SK-N-SH (cell line): Measurements from ENCODE around the gene MPZL1. TPM values are rescaled to one million over a fixed set of nuclear protein-coding genes. Genes with fewer than 3 reads are reported as not detected.

Experiments
- CTCF ChIA-PET: fragments of 300-600, 350-600 bp; formaldehyde crosslinking; extraction: SDS; loops from one replicate; lab custom pipeline; 2021; lab: Yijun Ruan, JAX
- POLR2A ChIA-PET: fragments of 350-600 bp; sonication (Branson Sonifier 250); formaldehyde crosslinking; extraction: SDS; loops from one replicate; lab custom pipeline; 2020; ENCODE audit warnings: antibody characterized with exemption, inconsistent platforms; lab: Yijun Ruan, JAX
- DNase-seq: peaks from one replicate; pipeline ENCODE4 v3.0.0; 2012
- H2AFZ ChIP-seq: fragments of 200-600 bp; sonication (generic); 2 replicates; pipeline ENCODE4 v1.8.1; 2016; ENCODE audit warnings: antibody characterized with exemption, mild to moderate bottlenecking, low read depth
- H3F3A ChIP-seq: fragments of 200-600 bp; sonication (generic); replicated peaks from 2 replicates; pipeline ENCODE3; 2016; ENCODE audit warnings: antibody characterized with exemption, mild to moderate bottlenecking; ENCODE audit not compliant: insufficient read depth
- H3K27ac ChIP-seq, 2 experiments: fragments of 200-500 bp in 1 of 2; fragments of 200-600 bp in 1 of 2; sonication (Bioruptor generic) in 1 of 2; sonication (generic), shearing (Covaris generic) in 1 of 2; 2 replicates each; pipeline versions ENCODE4 v1.5.1 to v1.6.1; 2014 to 2016; ENCODE audit warnings: low read depth in 2 of 2, inconsistent platforms in 1 of 2, low read length in 1 of 2, mild to moderate bottlenecking in 1 of 2, mixed read lengths in 1 of 2
- H3K27me3 ChIP-seq: fragments of 200-600 bp; sonication (generic), shearing (Covaris generic); 2 replicates; pipeline ENCODE4 v1.6.1; 2016; ENCODE audit warnings: mixed run types; ENCODE audit not compliant: insufficient read depth
- H3K36me3 ChIP-seq, 2 experiments: fragments of 200-500 bp in 1 of 2; fragments of 200-600 bp in 1 of 2; sonication (Bioruptor generic) in 1 of 2; sonication (generic) in 1 of 2; replicated peaks in 1 of 2; 2 replicates each; pipeline versions ENCODE3 to v1.5.1; 2014 to 2016; ENCODE audit warnings: low read length in 1 of 2, mild to moderate bottlenecking in 1 of 2; ENCODE audit not compliant: insufficient read depth in 2 of 2, control insufficient read depth in 1 of 2
- H3K4me1 ChIP-seq, 2 experiments: fragments of 200-500 bp in 1 of 2; fragments of 200-600 bp in 1 of 2; sonication (Bioruptor generic) in 1 of 2; sonication (generic), shearing (Covaris generic) in 1 of 2; 2 replicates each; pipeline versions ENCODE4 v1.5.1 to v1.6.1; 2014 to 2016; ENCODE audit warnings: low read depth in 1 of 2, low read length in 1 of 2, mixed run types in 1 of 2; ENCODE audit not compliant: insufficient read depth in 2 of 2, control insufficient read depth in 1 of 2
- H3K4me2 ChIP-seq: fragments of 200-600 bp; sonication (generic), shearing (Covaris generic); 2 replicates; pipeline ENCODE4 v1.6.1; 2017; ENCODE audit warnings: mixed run types
- H3K4me3 ChIP-seq, 2 experiments: fragments of 200-500 bp in 1 of 2; fragments of 200-600 bp in 1 of 2; sonication (Bioruptor generic) in 1 of 2; sonication (generic), shearing (Covaris generic) in 1 of 2; 2 replicates each; pipeline versions ENCODE4 v1.5.1 to v1.8.1; 2014 to 2016; ENCODE audit warnings: low read depth in 2 of 2, inconsistent platforms in 1 of 2, low read length in 1 of 2, mild to moderate bottlenecking in 1 of 2, mixed read lengths in 1 of 2, moderate library complexity in 1 of 2
- H3K79me2 ChIP-seq: fragments of 200-600 bp; sonication (generic); 2 replicates; pipeline ENCODE4 v1.8.1; 2017; ENCODE audit warnings: mild to moderate bottlenecking; ENCODE audit not compliant: insufficient read depth
- H3K9ac ChIP-seq: fragments of 200-600 bp; sonication (generic); 2 replicates; pipeline ENCODE4 v1.6.1; 2017; ENCODE audit warnings: mixed run types
- H3K9me2 ChIP-seq: fragments of 200-600 bp; sonication (generic); 2 replicates; pipeline ENCODE4 v1.6.1; 2017; ENCODE audit warnings: mixed run types
- H3K9me3 ChIP-seq: fragments of 200-600 bp; sonication (generic); 2 replicates; pipeline ENCODE4 v1.6.1; 2017; ENCODE audit warnings: mixed run types, mild to moderate bottlenecking, moderate library complexity
- H4K20me1 ChIP-seq: fragments of 200-600 bp; sonication (generic); 2 replicates; pipeline ENCODE4 v1.6.1; 2017; ENCODE audit warnings: mild to moderate bottlenecking, mixed run types; ENCODE audit not compliant: insufficient read depth
- EP300 ChIP-seq, 2 experiments: IDR thresholded peaks; 2 replicates each; pipeline versions ENCODE4 v1.4.0 to v1.6.1; 2012; ENCODE audit warnings: borderline replicate concordance in 1 of 2, low read depth in 1 of 2, low read length in 1 of 2
- FOSL2 ChIP-seq: IDR thresholded peaks from 2 replicates; pipeline ENCODE4 v1.4.0; 2012; ENCODE audit warnings: low read depth, mild to moderate bottlenecking, moderate library complexity, borderline replicate concordance
- FOXJ3 ChIP-seq: sonication (generic); formaldehyde crosslinking; IDR thresholded peaks from 2 replicates; pipeline ENCODE4 v1.5.1; 2020; ENCODE audit warnings: mild to moderate bottlenecking, missing genetic modification reagents
- GATA2 ChIP-seq: sonication (generic); formaldehyde crosslinking; IDR thresholded peaks from 2 replicates; pipeline ENCODE4 v1.5.0; 2020; ENCODE audit warnings: mild to moderate bottlenecking, missing genetic modification reagents
- JUND ChIP-seq: IDR thresholded peaks from 2 replicates; pipeline ENCODE4 v1.4.0; 2012
- MEF2A ChIP-seq: IDR thresholded peaks from 2 replicates; pipeline ENCODE4 v1.4.0; 2012; ENCODE audit warnings: low read depth, borderline replicate concordance
- PBX3 ChIP-seq: IDR thresholded peaks from 2 replicates; pipeline ENCODE4; 2012
- POLR2AphosphoS5 ChIP-seq: IDR thresholded peaks from 2 replicates; pipeline ENCODE4 v1.6.1; 2012; ENCODE audit warnings: low read depth, low read length
- RAD21 ChIP-seq: IDR thresholded peaks from 2 replicates; pipeline ENCODE4 v1.6.1; 2012; ENCODE audit warnings: mild to moderate bottlenecking, low read length
- RCOR1 ChIP-seq: fragments of 150-350 bp; IDR thresholded peaks from 2 replicates; pipeline ENCODE4 v1.6.1; 2017; ENCODE audit warnings: antibody characterized with exemption, low read length
- RFX5 ChIP-seq: IDR thresholded peaks from 2 replicates; pipeline ENCODE4 v1.6.1; 2012; ENCODE audit warnings: mild to moderate bottlenecking, improper control_type of control experiment, low read length
- SMC3 ChIP-seq: IDR thresholded peaks from 2 replicates; pipeline ENCODE4 v1.6.1; 2012; ENCODE audit warnings: low read depth, low read length, improper control_type of control experiment
- TAF1 ChIP-seq: IDR thresholded peaks from 2 replicates; pipeline ENCODE4 v1.6.1; 2012; ENCODE audit warnings: low read depth, mild to moderate bottlenecking, low read length, moderate library complexity, borderline replicate concordance
- TCF12 ChIP-seq: IDR thresholded peaks from 2 replicates; pipeline ENCODE4 v1.4.0; 2012
- TEAD4 ChIP-seq: IDR thresholded peaks from 2 replicates; pipeline ENCODE4 v1.4.0; 2012; ENCODE audit warnings: mild to moderate bottlenecking, borderline replicate concordance; ENCODE audit not compliant: insufficient read depth
- USF2 ChIP-seq: fragments of 150-350 bp; IDR thresholded peaks from 2 replicates; pipeline ENCODE4 v1.6.1; 2017; ENCODE audit warnings: antibody characterized with exemption, low read length, low read depth, borderline replicate concordance
- WGBS: methylation state at CpG from one replicate; pipeline ENCODE4 v1.1.6; 2017; ENCODE audit warnings: low lambda C conversion rate; 5-methylcytosine and 5-hydroxymethylcytosine counted together
- polyA plus RNA-seq, 3 experiments: library from polyadenylated mRNA; depleted of rRNA; stranded (reverse); fragments of >200 nt; gene quantifications; 2 replicates each; pipeline ENCODE4 v1.2.3, GENCODE V29; 2012
- TF ChIP-seq, protein P1 (sequence below): fragments of 150-350 bp; IDR thresholded peaks from 2 replicates; pipeline ENCODE4 v1.6.1; 2016; ENCODE audit warnings: mild to moderate bottlenecking, low read depth, low read length
- TF ChIP-seq, protein P2 (sequence below): IDR thresholded peaks from 2 replicates; pipeline ENCODE4 v1.4.0; 2012; ENCODE audit warnings: low read depth, borderline replicate concordance

Gene MPZL1
- polyA plus RNA-seq, 1 of the 3 experiments (the other 2 are of a cell fraction) = 27.3 TPM

- H3K4me3 ChIP-seq = no peak overlapping the region
- H3F3A ChIP-seq = no peaks in the 10 kb centered on the region
- peaks cover 96% of the 10 kb centered on the region for H3K79me2 ChIP-seq
- no peak overlapping the region for H3K9ac ChIP-seq
- H4K20me1 ChIP-seq = peaks cover 12% of the 10 kb centered on the region
- WGBS = 85% methylated on average over 7 of the region's 7 CpGs
- POLR2A ChIA-PET = interaction anchor here (0.6 kb wide), 2 partner anchors 17 to 97 kb away, joined by 3 to 4 read pairs; no protein-coding TSS in a partner anchor
- H3K9me3 ChIP-seq = no peaks in the 10 kb centered on the region
- H3K36me3 ChIP-seq = no peaks in the 10 kb centered on the region
- peaks cover 6 to 15% of the 10 kb centered on the region in 2 experiments; a peak in 3 of 4 replicates for H3K4me1 ChIP-seq
- no peak overlapping the region for H3K27ac ChIP-seq
- TF ChIP-seq MEF2A = no peak
- TF ChIP-seq TAF1 = no peak
- no peak for TF ChIP-seq GATA2 (CRISPR knock-in tag)
- no peak for TF ChIP-seq RCOR1
- TF ChIP-seq RAD21 = no peak
- TF ChIP-seq SMC3 = no peak
- no peak for TF ChIP-seq EP300 (IDR thresholded peaks at IDR 0.05; ENCODE audit: borderline replicate concordance in 1 of 2, low read depth in 1 of 2, low read length in 1 of 2)
- TF ChIP-seq PBX3 = no peak
- no peak for TF ChIP-seq POLR2AphosphoS5
- no peak for TF ChIP-seq TCF12
- TF ChIP-seq, protein P1, sequence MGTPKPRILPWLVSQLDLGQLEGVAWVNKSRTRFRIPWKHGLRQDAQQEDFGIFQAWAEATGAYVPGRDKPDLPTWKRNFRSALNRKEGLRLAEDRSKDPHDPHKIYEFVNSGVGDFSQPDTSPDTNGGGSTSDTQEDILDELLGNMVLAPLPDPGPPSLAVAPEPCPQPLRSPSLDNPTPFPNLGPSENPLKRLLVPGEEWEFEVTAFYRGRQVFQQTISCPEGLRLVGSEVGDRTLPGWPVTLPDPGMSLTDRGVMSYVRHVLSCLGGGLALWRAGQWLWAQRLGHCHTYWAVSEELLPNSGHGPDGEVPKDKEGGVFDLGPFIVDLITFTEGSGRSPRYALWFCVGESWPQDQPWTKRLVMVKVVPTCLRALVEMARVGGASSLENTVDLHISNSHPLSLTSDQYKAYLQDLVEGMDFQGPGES = no peak
- TF ChIP-seq RFX5 = no peak
- no peak for TF ChIP-seq USF2
- TF ChIP-seq FOSL2 = no peak
- no peak for TF ChIP-seq FOXJ3 (CRISPR knock-in tag)
- no peak for TF ChIP-seq JUND
- TF ChIP-seq, protein P2, sequence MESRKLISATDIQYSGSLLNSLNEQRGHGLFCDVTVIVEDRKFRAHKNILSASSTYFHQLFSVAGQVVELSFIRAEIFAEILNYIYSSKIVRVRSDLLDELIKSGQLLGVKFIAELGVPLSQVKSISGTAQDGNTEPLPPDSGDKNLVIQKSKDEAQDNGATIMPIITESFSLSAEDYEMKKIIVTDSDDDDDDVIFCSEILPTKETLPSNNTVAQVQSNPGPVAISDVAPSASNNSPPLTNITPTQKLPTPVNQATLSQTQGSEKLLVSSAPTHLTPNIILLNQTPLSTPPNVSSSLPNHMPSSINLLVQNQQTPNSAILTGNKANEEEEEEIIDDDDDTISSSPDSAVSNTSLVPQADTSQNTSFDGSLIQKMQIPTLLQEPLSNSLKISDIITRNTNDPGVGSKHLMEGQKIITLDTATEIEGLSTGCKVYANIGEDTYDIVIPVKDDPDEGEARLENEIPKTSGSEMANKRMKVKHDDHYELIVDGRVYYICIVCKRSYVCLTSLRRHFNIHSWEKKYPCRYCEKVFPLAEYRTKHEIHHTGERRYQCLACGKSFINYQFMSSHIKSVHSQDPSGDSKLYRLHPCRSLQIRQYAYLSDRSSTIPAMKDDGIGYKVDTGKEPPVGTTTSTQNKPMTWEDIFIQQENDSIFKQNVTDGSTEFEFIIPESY = no peak
- TF ChIP-seq TEAD4 = no peak
- CTCF ChIA-PET = no interaction called here
- H3K4me2 ChIP-seq = no peak overlapping the region
- no peaks in the 10 kb centered on the region for H3K27me3 ChIP-seq
- H2AFZ ChIP-seq = no peak overlapping the region
- no peak for DNase-seq
- H3K9me2 ChIP-seq = no peaks in the 10 kb centered on the region
These were observed 35.1 kb downstream of the MPZL1 start for GRCh38 chr1:167756730-167757405.
